ENCODE measurements around the gene SECTM1. TPM values are rescaled to one million over a fixed set of nuclear protein-coding genes. Genes with fewer than 3 reads are reported as not detected.

The SECTM1 gene
- total and polyA plus RNA-seq, 9 of the 15 experiments (the other 6 are each of a cell fraction or from before 2014, with no cell fraction given), result 0.11 to 0.46 (median 0.18) TPM; not detected in 6

GRCh38 chr17:82320956-82321927, 12.3 kb downstream of the SECTM1 start (continued):
- TF ChIP-seq, protein P1, sequence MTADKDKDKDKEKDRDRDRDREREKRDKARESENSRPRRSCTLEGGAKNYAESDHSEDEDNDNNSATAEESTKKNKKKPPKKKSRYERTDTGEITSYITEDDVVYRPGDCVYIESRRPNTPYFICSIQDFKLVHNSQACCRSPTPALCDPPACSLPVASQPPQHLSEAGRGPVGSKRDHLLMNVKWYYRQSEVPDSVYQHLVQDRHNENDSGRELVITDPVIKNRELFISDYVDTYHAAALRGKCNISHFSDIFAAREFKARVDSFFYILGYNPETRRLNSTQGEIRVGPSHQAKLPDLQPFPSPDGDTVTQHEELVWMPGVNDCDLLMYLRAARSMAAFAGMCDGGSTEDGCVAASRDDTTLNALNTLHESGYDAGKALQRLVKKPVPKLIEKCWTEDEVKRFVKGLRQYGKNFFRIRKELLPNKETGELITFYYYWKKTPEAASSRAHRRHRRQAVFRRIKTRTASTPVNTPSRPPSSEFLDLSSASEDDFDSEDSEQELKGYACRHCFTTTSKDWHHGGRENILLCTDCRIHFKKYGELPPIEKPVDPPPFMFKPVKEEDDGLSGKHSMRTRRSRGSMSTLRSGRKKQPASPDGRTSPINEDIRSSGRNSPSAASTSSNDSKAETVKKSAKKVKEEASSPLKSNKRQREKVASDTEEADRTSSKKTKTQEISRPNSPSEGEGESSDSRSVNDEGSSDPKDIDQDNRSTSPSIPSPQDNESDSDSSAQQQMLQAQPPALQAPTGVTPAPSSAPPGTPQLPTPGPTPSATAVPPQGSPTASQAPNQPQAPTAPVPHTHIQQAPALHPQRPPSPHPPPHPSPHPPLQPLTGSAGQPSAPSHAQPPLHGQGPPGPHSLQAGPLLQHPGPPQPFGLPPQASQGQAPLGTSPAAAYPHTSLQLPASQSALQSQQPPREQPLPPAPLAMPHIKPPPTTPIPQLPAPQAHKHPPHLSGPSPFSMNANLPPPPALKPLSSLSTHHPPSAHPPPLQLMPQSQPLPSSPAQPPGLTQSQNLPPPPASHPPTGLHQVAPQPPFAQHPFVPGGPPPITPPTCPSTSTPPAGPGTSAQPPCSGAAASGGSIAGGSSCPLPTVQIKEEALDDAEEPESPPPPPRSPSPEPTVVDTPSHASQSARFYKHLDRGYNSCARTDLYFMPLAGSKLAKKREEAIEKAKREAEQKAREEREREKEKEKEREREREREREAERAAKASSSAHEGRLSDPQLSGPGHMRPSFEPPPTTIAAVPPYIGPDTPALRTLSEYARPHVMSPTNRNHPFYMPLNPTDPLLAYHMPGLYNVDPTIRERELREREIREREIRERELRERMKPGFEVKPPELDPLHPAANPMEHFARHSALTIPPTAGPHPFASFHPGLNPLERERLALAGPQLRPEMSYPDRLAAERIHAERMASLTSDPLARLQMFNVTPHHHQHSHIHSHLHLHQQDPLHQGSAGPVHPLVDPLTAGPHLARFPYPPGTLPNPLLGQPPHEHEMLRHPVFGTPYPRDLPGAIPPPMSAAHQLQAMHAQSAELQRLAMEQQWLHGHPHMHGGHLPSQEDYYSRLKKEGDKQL (CRISPR knock-in tag; IDR thresholded peaks at IDR 0.05; ENCODE audit: borderline replicate concordance), result no peak
- 0 out of 2 replicates have a peak, but pooled peaks have one; percentile 51 for TF ChIP-seq GATAD2A (IDR thresholded peaks at IDR 0.05)
- TF ChIP-seq CTBP1 (IDR thresholded peaks at IDR 0.05; ENCODE audit: borderline replicate concordance), result peak; percentile 57; the same call in 1 of the 2 replicates
- TF ChIP-seq, protein P2, sequence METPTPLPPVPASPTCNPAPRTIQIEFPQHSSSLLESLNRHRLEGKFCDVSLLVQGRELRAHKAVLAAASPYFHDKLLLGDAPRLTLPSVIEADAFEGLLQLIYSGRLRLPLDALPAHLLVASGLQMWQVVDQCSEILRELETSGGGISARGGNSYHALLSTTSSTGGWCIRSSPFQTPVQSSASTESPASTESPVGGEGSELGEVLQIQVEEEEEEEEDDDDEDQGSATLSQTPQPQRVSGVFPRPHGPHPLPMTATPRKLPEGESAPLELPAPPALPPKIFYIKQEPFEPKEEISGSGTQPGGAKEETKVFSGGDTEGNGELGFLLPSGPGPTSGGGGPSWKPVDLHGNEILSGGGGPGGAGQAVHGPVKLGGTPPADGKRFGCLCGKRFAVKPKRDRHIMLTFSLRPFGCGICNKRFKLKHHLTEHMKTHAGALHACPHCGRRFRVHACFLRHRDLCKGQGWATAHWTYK (CRISPR knock-in tag; IDR thresholded peaks at IDR 0.05), result peak; percentile 67; the same call in 1 of the 2 replicates
- TF ChIP-seq, protein P3, sequence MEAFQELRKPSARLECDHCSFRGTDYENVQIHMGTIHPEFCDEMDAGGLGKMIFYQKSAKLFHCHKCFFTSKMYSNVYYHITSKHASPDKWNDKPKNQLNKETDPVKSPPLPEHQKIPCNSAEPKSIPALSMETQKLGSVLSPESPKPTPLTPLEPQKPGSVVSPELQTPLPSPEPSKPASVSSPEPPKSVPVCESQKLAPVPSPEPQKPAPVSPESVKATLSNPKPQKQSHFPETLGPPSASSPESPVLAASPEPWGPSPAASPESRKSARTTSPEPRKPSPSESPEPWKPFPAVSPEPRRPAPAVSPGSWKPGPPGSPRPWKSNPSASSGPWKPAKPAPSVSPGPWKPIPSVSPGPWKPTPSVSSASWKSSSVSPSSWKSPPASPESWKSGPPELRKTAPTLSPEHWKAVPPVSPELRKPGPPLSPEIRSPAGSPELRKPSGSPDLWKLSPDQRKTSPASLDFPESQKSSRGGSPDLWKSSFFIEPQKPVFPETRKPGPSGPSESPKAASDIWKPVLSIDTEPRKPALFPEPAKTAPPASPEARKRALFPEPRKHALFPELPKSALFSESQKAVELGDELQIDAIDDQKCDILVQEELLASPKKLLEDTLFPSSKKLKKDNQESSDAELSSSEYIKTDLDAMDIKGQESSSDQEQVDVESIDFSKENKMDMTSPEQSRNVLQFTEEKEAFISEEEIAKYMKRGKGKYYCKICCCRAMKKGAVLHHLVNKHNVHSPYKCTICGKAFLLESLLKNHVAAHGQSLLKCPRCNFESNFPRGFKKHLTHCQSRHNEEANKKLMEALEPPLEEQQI (IDR thresholded peaks at IDR 0.05), result no peak
- no peak for TF ChIP-seq ZNF165 (CRISPR knock-in tag; IDR thresholded peaks at IDR 0.05; ENCODE audit: borderline replicate concordance)
- TF ChIP-seq GTF2B (IDR thresholded peaks at IDR 0.05; ENCODE audit: extremely low read depth, insufficient read length), result no peak
- TF ChIP-seq DNMT1 (IDR thresholded peaks at IDR 0.05), result no peak
- peak; percentile 60 for TF ChIP-seq PCBP1 (IDR thresholded peaks at IDR 0.05; ENCODE audit: low read depth, low read length, poor library complexity, severe bottlenecking)
- TF ChIP-seq KLF16 (IDR thresholded peaks at IDR 0.05), result 0 out of 2 replicates have a peak, but pooled peaks have one; percentile 36
- TF ChIP-seq ZNF785 (CRISPR knock-in tag; IDR thresholded peaks at IDR 0.05), result no peak
- TF ChIP-seq ATF7 (IDR thresholded peaks at IDR 0.05), result 0 out of 2 replicates have a peak, but pooled peaks have one; percentile 27
- no peak for TF ChIP-seq CBX1 (IDR thresholded peaks at IDR 0.05; ENCODE audit: low read depth)
- TF ChIP-seq C11orf30 (IDR thresholded peaks at IDR 0.05; ENCODE audit: low read depth), result no peak
- TF ChIP-seq SAFB (IDR thresholded peaks at IDR 0.05; ENCODE audit: borderline replicate concordance, low read depth, low read length), result no peak
